HepG2 (cell line): ENCODE results near the gene THRSP. TPM values are rescaled to one million over a fixed set of nuclear protein-coding genes. Genes with fewer than 3 reads are reported as not detected.
A peak's percentile ranks its signal among the peaks of the same experiment; 100 is the strongest.

ENCODE experiments used
- AGO2 ChIP-seq: fragments of 200-400 bp; formaldehyde crosslinking; optimal IDR thresholded peaks from 2 replicates; pipeline ENCODE3; 2017; ENCODE audit warnings: mild to moderate bottlenecking, low read depth, low read length, moderate library complexity
- DNMT1 ChIP-seq: sonication (generic); formaldehyde crosslinking; IDR thresholded peaks from 2 replicates; pipeline ENCODE4 v1.5.1; 2020; ENCODE audit warnings: mild to moderate bottlenecking, missing genetic modification reagents
- MLLT10 ChIP-seq: sonication (generic); formaldehyde crosslinking; IDR thresholded peaks from 2 replicates; pipeline ENCODE4 v1.4.0; 2020; ENCODE audit warnings: missing genetic modification reagents
- SALL2 ChIP-seq: sonication (generic); formaldehyde crosslinking; IDR thresholded peaks from 2 replicates; pipeline ENCODE4 v1.8.1; 2023; ENCODE audit warnings: mild to moderate bottlenecking, missing genetic modification reagents, inconsistent platforms
- SNAI1 ChIP-seq: sonication (generic); formaldehyde crosslinking; IDR thresholded peaks from 2 replicates; pipeline ENCODE4 v1.5.0; 2020; ENCODE audit warnings: mild to moderate bottlenecking, missing genetic modification reagents, borderline replicate concordance
- YY1 ChIP-seq: IDR thresholded peaks from 2 replicates; pipeline ENCODE4 v1.6.1; 2011; ENCODE audit warnings: low read length, low read depth, moderate library complexity, mild to moderate bottlenecking; ENCODE audit not compliant: insufficient read depth, insufficient replicate concordance
- ZNF543 ChIP-seq: sonication (generic); formaldehyde crosslinking; IDR thresholded peaks from 2 replicates; pipeline ENCODE4 v1.4.0; 2020; ENCODE audit warnings: mild to moderate bottlenecking, missing genetic modification reagents
- polyA plus RNA-seq, 8 experiments: library from polyadenylated mRNA; depleted of rRNA in 3 of 8; stranded (reverse) in 7 of 8; unstranded in 1 of 8; fragments of >200 nt; fragmentation: Illumina TruSeq in 4 of 8; extraction: Trizol in 4 of 8; gene quantifications; 2 replicates each; pipeline versions ENCODE4 v1.2.1 to v1.2.3, GENCODE V29; 2011 to 2016; ENCODE audit warnings: low read depth in 4 of 8, missing spikeins in 1 of 8, mixed read lengths in 1 of 8; ENCODE audit not compliant: insufficient read depth in 1 of 8
- total RNA-seq, 5 experiments: library from RNA; depleted of rRNA; stranded (reverse); fragments of >200 nt; fragmentation: Illumina TruSeq; extraction: Trizol; gene quantifications; 2 replicates each; pipeline ENCODE4 v1.2.3, GENCODE V29; 2016; ENCODE audit warnings: low read depth in 1 of 5
- TF ChIP-seq, protein P1 (sequence below): sonication (generic); formaldehyde crosslinking; IDR thresholded peaks from 2 replicates; pipeline ENCODE4 v1.5.1; 2020; ENCODE audit warnings: mild to moderate bottlenecking, missing genetic modification reagents, borderline replicate concordance
- TF ChIP-seq, protein P2 (sequence below): sonication (generic); formaldehyde crosslinking; conservative IDR thresholded peaks from 2 replicates; pipeline ENCODE4 v1.8.0; 2022; ENCODE audit warnings: low read depth, missing genetic modification reagents
- TF ChIP-seq, protein P3 (sequence below): sonication (generic); formaldehyde crosslinking; IDR thresholded peaks from 2 replicates; pipeline ENCODE4 v1.9.0; 2022; ENCODE audit warnings: low read depth, missing genetic modification reagents
- TF ChIP-seq, protein P4 (sequence below): sonication (generic); formaldehyde crosslinking; IDR thresholded peaks from 2 replicates; pipeline ENCODE4 v1.4.0; 2020; ENCODE audit warnings: missing genetic modification reagents
- TF ChIP-seq, protein P5 (sequence below): sonication (generic); formaldehyde crosslinking; IDR thresholded peaks from 2 replicates; pipeline ENCODE4 v1.4.0; 2020; ENCODE audit warnings: mild to moderate bottlenecking, missing genetic modification reagents

THRSP gene
- total and polyA plus RNA-seq, 2 of the 13 experiments (the other 11 are each of a cell fraction or from before 2014, with no cell fraction given): 0.13 to 0.58 TPM

DNA sequence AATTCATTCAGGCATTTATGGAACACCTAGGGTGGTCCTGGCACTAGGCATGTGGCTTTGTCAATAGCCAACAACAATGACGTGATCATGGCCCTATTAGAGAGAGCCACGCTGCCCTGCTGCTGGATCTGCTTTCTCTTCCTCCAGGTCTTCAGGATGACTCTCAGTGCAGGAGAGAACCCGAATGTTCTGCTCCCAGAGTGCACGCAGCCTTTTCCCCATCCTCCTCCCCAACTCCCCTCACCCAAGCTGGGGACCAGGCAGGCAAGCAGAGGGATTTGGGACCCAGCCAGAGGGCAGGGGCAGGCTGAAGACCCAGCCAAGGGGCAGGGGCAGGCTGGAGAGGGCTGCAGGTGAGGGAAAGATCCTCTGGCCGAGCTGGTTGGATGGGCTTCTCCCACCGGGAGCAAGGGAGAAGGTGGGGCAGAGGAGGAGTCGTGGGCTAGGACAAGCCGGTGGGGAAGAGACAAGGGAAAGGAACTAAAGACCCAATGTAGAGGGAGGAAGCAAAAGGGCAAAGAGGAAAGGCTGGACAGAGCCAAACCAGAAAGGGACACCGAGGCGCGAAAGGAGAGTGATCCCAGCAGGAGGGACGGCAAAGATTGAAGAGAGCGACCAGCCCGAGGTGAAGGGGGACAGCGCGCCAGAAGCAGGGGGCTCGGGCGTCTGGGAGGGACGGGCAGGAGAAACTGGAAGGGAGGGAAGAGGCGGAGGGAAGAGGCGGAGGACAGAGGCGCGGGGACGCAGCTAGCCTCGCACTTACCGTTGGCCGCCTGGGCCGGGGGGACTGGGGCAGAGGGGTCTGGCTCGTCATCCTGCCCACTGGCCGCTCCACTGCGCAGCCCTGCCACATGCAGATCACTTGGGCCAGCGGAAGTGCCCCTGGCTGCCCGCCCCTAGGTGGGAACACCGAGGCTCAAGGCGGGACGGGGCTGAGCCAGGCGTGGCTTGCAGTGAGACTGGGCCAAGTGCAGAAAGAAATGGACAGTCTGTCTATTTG is 41.0 kb upstream of the THRSP start, which contains the start of gene KCTD14 (continued):
- TF ChIP-seq, protein P1, sequence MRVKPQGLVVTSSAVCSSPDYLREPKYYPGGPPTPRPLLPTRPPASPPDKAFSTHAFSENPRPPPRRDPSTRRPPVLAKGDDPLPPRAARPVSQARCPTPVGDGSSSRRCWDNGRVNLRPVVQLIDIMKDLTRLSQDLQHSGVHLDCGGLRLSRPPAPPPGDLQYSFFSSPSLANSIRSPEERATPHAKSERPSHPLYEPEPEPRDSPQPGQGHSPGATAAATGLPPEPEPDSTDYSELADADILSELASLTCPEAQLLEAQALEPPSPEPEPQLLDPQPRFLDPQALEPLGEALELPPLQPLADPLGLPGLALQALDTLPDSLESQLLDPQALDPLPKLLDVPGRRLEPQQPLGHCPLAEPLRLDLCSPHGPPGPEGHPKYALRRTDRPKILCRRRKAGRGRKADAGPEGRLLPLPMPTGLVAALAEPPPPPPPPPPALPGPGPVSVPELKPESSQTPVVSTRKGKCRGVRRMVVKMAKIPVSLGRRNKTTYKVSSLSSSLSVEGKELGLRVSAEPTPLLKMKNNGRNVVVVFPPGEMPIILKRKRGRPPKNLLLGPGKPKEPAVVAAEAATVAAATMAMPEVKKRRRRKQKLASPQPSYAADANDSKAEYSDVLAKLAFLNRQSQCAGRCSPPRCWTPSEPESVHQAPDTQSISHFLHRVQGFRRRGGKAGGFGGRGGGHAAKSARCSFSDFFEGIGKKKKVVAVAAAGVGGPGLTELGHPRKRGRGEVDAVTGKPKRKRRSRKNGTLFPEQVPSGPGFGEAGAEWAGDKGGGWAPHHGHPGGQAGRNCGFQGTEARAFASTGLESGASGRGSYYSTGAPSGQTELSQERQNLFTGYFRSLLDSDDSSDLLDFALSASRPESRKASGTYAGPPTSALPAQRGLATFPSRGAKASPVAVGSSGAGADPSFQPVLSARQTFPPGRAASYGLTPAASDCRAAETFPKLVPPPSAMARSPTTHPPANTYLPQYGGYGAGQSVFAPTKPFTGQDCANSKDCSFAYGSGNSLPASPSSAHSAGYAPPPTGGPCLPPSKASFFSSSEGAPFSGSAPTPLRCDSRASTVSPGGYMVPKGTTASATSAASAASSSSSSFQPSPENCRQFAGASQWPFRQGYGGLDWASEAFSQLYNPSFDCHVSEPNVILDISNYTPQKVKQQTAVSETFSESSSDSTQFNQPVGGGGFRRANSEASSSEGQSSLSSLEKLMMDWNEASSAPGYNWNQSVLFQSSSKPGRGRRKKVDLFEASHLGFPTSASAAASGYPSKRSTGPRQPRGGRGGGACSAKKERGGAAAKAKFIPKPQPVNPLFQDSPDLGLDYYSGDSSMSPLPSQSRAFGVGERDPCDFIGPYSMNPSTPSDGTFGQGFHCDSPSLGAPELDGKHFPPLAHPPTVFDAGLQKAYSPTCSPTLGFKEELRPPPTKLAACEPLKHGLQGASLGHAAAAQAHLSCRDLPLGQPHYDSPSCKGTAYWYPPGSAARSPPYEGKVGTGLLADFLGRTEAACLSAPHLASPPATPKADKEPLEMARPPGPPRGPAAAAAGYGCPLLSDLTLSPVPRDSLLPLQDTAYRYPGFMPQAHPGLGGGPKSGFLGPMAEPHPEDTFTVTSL (CRISPR knock-in tag): 0 out of 2 replicates have a peak, but pooled peaks have one; percentile 52
- TF ChIP-seq MLLT10 (no peak), ZNF543 (CRISPR knock-in tag) (peak; percentile 72; the same call in 1 of the 2 replicates), SNAI1 (CRISPR knock-in tag) (no peak), AGO2 (peak; percentile 41), YY1 (peak; percentile 39), SALL2 (CRISPR knock-in tag) (peak; percentile 48; the same call in 1 of the 2 replicates), DNMT1 (CRISPR knock-in tag) (peak; percentile 77; the same call in 1 of the 2 replicates)
- TF ChIP-seq, protein P2, sequence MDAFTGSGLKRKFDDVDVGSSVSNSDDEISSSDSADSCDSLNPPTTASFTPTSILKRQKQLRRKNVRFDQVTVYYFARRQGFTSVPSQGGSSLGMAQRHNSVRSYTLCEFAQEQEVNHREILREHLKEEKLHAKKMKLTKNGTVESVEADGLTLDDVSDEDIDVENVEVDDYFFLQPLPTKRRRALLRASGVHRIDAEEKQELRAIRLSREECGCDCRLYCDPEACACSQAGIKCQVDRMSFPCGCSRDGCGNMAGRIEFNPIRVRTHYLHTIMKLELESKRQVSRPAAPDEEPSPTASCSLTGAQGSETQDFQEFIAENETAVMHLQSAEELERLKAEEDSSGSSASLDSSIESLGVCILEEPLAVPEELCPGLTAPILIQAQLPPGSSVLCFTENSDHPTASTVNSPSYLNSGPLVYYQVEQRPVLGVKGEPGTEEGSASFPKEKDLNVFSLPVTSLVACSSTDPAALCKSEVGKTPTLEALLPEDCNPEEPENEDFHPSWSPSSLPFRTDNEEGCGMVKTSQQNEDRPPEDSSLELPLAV: no peak
- TF ChIP-seq, protein P3, sequence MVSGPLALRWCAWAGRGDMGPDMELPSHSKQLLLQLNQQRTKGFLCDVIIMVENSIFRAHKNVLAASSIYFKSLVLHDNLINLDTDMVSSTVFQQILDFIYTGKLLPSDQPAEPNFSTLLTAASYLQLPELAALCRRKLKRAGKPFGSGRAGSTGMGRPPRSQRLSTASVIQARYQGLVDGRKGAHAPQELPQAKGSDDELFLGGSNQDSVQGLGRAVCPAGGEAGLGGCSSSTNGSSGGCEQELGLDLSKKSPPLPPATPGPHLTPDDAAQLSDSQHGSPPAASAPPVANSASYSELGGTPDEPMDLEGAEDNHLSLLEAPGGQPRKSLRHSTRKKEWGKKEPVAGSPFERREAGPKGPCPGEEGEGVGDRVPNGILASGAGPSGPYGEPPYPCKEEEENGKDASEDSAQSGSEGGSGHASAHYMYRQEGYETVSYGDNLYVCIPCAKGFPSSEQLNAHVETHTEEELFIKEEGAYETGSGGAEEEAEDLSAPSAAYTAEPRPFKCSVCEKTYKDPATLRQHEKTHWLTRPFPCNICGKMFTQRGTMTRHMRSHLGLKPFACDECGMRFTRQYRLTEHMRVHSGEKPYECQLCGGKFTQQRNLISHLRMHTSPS (CRISPR knock-in tag): peak; percentile 85
- TF ChIP-seq, protein P4, sequence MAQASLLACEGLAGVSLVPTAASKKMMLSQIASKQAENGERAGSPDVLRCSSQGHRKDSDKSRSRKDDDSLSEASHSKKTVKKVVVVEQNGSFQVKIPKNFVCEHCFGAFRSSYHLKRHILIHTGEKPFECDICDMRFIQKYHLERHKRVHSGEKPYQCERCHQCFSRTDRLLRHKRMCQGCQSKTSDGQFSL (CRISPR knock-in tag): no peak
- TF ChIP-seq, protein P5, sequence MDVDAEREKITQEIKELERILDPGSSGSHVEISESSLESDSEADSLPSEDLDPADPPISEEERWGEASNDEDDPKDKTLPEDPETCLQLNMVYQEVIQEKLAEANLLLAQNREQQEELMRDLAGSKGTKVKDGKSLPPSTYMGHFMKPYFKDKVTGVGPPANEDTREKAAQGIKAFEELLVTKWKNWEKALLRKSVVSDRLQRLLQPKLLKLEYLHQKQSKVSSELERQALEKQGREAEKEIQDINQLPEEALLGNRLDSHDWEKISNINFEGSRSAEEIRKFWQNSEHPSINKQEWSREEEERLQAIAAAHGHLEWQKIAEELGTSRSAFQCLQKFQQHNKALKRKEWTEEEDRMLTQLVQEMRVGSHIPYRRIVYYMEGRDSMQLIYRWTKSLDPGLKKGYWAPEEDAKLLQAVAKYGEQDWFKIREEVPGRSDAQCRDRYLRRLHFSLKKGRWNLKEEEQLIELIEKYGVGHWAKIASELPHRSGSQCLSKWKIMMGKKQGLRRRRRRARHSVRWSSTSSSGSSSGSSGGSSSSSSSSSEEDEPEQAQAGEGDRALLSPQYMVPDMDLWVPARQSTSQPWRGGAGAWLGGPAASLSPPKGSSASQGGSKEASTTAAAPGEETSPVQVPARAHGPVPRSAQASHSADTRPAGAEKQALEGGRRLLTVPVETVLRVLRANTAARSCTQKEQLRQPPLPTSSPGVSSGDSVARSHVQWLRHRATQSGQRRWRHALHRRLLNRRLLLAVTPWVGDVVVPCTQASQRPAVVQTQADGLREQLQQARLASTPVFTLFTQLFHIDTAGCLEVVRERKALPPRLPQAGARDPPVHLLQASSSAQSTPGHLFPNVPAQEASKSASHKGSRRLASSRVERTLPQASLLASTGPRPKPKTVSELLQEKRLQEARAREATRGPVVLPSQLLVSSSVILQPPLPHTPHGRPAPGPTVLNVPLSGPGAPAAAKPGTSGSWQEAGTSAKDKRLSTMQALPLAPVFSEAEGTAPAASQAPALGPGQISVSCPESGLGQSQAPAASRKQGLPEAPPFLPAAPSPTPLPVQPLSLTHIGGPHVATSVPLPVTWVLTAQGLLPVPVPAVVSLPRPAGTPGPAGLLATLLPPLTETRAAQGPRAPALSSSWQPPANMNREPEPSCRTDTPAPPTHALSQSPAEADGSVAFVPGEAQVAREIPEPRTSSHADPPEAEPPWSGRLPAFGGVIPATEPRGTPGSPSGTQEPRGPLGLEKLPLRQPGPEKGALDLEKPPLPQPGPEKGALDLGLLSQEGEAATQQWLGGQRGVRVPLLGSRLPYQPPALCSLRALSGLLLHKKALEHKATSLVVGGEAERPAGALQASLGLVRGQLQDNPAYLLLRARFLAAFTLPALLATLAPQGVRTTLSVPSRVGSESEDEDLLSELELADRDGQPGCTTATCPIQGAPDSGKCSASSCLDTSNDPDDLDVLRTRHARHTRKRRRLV: no peak
